G401.6 (cell line): ENCODE data around the gene MYO5B.

Source experiments
- FAIRE-seq: peaks from 2 replicates; lab custom pipeline; 2012; peaks lifted over from hg19 to GRCh38; lab: Jason Lieb, UNC

Gene MYO5B

GRCh38 chr18:50009773-50010335 is 185.1 kb downstream of the MYO5B start:
- no peak for FAIRE-seq

DNA sequence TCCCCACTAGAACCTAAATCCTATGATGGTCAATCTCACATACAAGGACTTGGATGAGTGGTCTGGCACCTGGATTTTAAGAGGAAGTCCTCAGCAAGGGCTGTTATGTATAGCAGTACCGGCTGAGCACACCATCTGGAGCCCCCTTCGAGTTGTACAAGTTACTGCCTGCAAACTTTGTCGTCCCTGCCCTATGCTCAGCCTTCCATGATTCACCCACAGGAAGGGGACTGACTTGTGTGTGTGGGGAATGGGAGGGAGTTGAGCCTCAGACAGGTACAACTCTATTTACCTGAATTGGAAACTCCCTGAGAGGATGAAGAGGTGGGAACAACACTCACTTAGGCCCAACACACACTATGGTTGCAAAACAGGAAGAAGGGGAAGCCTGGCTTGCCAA is 186.6 kb downstream of the MYO5B start:
- no peak for FAIRE-seq

DNA sequence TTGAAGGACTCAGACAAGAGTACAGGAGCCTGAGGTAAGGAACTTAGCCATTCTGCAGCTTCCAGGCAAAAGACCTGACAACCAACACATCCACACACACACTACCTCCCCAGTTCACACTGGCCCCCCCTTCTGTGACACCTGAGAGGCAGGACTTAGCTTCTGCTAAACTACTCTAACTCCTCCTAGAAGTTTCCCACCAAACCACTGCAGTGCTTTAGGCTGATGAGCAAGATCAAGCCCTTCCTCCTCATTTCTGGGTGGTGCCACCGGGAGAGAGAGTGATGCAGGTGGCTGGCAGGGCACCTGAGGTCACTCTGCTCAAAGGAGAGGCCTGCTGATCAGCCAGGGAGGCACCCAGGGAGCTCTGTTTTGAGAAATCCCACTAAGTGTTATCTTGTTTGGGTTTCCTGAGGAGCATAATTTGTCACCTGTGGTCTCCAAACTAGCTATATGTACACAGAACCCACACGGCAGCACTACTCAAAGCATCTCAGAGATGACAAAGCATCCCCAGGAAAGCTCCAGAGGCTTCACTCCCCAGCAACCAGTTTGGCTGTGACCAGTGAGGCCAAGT is 188.4 kb downstream of the MYO5B start:
- no peak for FAIRE-seq

DNA sequence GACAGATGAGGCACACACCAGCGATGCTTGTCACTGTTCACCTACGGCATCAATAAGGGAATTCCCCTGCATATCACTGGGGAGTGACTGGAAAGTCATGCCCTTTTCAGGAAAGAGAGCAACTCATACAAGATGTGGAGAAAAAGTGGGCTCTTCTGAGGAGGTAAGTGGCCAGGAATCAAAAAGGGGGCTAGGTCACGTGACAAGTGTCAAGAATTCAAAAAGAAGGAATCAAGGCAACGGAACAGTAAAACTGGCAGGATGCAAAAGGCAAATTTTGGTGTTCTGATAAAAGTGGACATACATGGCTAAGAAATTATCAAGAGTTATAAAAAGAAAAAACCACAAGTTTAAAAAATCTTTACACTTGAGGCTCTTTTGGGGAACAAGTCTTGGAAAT is 190.9 kb downstream of the MYO5B start:
- FAIRE-seq, result no peak

- FAIRE-seq, result no peak
Measured at GRCh38 chr18:50002781-50003180, 192.2 kb downstream of the MYO5B start.

DNA sequence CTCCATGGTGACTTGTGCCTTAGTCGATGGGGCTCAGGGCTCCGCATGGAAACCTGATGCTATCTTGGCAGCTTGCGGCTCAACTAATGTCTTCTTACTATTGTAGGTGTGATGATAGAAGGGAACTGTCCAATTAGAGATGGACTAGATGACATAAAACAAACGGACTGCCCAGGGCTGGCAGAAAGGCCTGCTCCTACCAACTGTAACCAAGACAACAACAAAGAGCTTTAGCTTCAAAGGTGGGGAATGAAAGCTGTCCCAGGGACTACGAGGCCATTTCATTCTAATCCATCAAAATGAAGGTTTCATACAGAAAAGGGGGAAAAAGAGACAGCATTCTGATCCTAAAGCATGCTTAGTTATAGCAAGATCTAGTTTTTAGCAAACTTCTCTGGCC is 194.7 kb downstream of the MYO5B start:
- FAIRE-seq, result no peak

DNA sequence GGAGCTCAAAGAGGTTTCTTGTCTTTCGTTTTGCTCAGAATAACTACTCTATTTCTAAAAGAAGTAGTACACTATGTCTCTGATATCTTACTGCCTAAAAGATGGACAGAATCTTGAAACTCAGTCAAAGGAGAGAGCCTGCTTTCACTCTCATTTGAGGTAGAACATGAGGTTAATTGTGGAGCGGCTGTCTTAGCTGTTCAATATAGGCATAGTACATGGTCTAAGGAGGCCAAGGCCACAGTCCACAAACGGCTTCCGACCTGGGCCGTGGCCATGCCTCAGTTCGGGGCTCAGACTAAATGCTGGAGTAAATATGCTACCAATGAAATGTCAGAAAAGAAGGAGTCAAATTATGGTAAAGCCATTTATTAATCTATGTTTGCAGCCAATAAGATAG is 195.8 kb downstream of the MYO5B start:
- FAIRE-seq, result no peak

DNA sequence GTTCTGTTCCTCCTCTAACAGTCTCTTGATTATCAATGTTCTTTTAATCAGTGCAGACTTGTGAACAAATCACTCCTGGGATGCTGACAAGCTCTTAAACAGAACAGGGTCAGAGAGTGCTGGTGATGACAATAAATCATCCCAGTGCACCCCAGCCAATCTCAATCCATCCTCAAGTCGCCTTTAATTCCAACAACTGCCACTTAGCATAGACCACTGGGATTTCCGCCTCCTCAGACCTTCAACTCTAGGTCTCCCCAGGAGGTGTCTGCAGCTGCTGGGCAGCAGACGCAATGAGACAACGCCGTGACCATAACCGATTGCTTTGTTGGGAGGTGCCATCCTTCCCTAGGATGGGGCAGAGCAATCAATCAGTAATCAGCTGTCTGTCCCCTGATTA is 197.4 kb downstream of the MYO5B start:
- no peak for FAIRE-seq

DNA sequence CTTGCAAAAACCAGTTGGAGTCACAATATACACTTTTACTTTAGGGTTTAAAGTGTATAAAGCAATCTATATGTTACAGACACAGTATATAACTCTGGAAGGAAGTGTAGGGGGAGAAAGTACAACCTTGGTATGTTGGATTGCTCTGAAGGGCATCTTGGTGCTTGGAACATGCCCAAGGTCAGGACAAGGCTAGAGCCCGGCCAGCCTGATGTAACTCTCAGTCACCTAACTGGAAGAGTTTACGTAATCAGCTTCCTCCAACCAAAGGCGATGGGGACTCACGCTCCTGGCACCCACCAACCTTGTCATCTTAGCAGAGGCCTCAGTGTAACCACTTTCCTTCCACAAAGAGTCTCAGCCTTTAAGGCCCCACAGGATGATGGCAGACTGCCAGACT is 200.5 kb downstream of the MYO5B start:
- no peak for FAIRE-seq

GRCh38 chr18:49993299-49993698 is 201.6 kb downstream of the MYO5B start:
- FAIRE-seq, result no peak

DNA sequence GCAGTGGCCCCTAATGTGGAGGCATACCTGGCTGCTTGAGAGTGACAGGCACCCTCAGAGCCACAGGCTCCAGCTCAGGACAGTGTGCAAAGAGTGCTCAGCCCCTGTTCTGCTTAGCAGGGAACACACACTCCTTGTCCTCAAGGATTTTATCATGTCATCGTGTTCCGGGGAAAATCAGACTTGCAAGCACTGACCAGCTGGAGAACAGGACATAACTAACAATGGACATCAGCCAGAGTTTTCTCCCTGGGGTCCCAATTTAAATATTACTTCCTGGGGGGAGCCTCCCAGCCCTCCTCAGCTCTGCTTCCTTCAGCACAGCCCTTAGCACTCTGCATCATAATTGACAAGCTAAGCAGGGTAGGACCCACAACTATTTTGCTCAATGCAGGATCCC is 206.2 kb downstream of the MYO5B start:
- no peak for FAIRE-seq

DNA sequence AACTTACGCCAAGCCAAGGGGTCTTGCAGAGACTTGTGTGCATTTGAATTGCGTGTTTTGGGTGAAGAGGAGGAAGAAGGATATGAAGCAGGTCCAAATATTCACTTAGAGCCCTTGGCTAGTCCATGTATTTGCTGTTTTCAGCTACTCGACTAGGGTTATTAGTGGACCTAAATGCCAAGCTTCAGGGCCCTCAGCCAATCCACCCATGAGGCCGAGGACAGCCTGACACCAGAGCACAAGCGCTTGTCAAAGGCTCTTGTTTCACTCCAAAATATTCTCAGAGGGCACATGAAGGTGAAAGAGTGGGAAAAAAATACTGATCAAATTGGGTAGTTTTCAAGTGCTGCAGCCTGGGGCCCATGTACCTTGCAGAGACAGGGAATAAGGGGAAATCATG is 206.8 kb downstream of the MYO5B start:
- no peak for FAIRE-seq

DNA sequence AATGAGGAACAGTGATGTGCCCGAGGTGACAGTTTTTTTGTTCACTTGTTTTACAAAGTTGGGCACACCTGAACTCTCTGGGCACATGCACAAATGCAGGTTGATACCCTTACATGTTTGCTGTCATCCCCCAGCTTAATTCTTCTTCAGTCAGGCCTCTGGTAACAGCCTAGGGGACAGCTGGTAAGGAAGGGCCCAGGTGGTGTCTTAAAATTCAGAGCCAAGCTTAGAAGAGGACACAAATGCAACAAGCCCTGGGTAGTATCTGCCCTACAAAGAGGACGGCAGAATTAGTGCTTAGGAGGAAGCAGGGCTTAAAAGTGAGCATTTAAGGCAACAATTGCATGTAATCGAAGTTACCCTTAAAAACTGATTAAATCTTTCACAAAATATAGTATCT is 209.7 kb downstream of the MYO5B start:
- FAIRE-seq, result no peak

DNA sequence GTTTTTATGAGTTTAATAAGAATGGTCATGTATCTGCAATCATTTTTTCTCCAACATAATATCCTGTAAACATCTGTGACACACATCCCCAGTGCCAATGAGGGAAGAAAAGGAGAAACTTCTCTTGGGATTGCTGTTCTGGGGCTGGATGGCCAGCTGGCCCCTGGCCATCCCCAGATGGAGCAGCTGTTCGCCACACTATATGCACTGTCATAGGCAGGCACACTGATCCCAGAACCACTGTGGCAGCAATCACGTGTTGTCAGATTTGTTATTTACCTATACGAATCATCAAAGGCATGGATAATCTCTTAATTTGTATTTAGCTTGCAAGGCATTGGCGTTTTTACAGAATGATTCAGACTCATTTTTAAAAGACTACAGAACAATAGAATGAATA is 214.1 kb downstream of the MYO5B start:
- FAIRE-seq, result no peak

DNA sequence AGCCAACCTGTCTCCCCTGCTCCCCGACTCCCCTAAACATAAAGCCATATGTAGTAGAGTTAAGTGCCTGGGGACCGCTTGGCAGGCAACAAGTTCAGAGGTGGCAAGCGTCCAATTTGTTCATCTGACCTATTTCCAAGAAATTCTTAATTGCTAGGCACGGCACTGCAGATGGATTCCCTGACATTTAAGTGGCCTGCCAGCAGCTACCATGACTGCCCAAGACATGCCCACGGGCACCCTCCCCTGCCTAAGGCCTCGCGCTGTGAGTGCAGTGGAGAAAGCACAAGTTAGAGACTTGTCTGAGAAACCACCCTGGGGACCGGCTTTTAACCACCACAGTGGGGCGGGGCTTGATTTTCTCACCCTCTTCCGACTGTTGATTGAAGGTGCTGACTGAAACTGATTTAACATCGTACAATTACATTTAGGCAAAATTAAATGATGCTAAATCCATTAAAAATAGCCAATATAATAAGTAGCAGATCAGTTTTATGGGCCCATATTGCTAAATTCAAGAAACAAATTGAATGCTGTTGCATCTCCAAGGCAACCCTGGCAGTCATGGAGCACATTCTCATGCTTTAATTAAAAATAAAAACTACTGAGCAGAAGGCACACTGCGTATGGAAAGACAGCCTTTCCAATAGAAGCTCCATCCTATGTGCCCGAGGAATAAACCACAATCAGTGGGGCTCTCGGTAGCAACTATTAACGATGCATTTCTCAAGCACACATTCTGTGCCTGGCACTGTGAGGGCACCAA is 218.0 kb downstream of the MYO5B start:
- FAIRE-seq, result no peak

DNA sequence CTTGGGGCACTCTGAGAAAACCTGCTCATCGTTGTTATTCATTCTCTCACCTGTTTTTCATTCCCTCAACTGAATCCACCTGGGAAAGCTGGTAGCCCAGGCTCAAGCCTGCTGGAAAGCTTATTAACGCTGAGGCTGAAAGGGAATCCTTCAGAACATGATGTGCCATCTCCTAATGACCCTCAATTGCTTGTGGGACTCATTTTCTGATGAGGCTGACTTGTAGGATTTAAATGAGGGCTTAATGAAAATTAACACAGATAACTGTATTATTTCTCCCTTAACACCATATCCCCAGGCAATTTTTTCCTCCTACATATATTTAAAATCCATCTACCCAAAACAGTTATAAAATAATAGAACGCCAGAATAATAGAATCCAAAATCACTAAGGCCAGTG is 218.9 kb downstream of the MYO5B start:
- FAIRE-seq, result no peak

DNA sequence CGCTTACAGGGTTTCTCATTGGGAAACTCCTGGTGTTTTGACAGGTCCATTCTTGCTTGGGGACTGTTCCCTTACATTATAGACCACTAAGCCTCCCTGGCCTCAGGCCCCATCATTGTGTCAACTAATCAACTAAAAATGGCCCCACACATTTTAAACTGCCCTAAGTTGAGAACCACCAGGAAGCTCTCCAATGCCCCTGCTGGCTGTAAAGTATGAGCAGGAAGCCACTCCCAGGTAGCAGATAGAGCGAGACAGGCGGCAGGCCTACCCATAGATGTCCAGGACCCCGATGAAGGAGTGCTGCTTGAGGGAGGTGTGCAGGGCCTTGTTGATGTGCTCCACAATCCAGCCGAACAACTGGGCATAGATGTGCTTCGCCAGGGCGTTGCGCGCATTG is 220.9 kb downstream of the MYO5B start:
- no peak for FAIRE-seq

DNA sequence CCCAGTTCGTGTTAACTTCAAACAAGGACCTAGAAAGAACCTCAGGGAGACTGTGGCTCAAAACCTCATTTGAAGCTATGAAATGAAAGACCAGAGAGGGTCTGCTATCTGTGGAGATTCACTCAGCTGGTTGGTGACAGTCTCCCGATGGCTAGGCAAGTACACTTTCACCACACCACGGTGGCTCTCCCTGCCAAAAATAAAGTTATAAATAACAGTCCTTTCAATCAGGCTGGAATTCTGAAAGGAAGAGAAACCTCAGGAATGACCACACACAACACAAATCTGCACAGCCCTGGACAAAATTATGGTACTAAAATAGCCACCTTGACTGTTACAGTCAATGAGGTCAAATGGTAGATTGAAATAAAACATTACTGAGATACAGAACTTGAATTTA is 221.4 kb downstream of the MYO5B start:
- no peak for FAIRE-seq

- no peak for FAIRE-seq
Measured at GRCh38 chr18:49972535-49972934, 222.4 kb downstream of the MYO5B start.

GRCh38 chr18:49971462-49971861 is 223.5 kb downstream of the MYO5B start:
- FAIRE-seq, result no peak

DNA sequence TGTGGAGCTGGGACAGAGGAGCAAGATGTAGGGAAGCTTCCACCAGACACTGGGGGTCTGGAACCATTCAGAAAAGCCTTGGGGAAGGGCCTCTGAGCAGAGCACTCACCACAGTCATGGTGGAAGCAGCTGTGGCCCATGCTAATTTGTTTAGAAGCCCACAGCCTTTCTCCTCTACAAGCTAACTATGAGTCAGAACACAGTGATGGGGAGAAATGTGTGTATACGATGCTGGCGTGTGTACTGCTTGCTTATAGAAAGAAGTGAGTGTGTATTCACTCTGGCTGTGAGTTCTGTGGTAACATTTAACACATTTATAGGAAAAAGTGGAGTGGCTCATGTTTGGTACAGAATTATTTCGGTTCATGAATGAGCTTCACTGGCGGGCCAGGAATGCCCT is 224.6 kb downstream of the MYO5B start:
- no peak for FAIRE-seq

DNA sequence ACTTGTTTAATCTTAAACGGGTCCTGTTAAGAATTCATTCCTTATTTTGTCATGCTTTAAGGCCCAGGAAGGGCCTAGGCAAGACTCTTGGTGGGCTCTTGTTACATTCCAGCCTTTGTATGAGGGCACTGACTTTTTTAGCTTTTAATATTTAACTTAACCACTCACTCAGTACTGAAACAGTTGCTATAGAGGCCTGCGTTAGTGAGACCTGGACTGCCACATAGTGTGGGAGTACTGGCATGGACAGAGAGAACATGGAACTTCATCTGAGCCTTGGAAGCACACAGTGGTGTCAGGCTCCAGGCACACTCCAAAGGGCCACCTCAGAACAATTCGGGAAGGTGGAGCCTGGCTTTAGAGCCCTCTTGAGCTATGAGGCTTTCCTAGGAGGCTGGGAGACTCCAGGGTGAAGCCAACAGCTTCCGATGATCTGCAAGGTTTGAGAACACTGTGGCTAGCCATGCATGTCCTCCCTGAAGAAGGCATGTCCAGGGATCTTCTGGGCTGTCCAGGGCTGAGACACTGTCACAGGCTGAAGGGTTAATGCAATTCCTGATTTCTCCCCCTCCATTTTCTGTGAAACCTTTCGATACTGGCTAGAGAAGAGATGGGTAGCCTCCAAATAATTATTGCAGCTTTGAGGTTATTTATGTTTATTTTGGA is 226.2 kb downstream of the MYO5B start:
- no peak for FAIRE-seq

DNA sequence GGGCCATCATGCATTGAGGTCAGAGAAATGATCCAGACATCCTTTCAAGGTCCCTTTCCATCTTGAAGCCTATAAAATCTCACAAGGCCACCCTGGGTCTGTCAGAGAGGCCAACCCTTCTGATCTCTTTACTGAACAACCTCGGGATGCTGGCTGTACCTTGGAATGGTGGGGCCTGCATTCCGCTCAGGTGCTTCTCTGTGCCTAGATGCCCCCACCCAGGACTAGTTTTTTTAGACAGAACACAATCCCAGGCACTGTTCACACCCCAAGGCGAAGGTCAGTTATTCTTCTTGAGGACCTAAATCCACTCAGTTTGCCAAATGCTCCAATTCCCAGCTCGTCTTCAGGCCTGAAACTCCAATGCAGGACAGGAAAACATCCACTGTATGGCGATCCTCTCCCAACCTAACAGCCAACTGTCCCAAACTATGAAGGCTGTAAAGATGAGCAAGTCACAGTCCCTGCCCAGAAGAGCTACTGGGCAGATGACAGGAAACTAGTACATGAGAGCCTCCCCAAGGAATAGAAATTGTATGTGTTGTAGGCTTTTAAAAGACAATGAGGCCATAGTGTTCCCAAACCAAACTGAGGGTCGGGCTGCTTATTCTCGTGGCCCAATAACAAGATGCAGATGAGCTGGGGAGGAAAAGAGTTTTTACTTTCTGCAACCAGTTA is 227.2 kb downstream of the MYO5B start:
- FAIRE-seq, result no peak
